IPS-11a (cell line): ENCODE results near the gene SIX2.
A peak's percentile ranks its signal among the peaks of the same experiment; 100 is the strongest.

Experiments used
- H3K4me3 ChIP-seq: one replicate; pipeline ENCODE4 v1.5.1; 2013; ENCODE audit warnings: low read depth, low read length, control low read depth

Gene SIX2

DNA sequence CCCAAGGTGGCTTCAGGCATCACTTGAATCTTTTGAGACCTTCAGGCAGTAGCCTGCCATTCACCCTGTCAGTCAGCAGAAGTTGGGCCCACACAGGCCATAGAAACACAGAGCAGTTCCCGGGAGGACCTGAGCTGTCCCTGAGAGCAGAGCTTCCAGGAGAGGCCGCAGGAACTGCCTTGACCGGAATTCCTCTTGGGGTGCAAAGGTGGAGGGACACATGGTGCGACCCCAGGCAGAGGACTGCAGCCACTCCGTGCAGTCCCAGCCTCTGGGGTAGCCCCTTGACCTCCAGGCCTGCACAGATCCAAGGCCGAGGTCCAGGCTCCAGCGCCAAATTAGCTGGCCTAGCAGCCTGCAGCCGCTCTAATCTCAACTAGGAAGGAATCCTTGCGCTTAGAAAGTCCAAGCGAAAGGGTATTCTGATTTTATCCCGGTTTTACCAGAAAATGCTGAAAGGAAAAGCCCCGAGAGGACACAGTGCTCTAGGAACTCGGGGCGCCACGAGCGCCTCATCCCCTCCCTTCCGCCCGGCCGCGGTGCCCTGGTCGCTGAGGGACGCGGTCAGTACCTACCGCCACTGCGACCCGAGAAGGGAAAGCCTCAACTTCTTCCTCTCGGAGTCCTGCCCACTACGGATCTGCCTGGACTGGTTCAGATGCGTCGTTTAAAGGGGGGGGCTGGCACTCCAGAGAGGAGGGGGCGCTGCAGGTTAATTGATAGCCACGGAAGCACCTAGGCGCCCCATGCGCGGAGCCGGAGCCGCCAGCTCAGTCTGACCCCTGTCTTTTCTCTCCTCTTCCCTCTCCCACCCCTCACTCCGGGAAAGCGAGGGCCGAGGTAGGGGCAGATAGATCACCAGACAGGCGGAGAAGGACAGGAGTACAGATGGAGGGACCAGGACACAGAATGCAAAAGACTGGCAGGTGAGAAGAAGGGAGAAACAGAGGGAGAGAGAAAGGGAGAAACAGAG is 5.4 kb downstream of the SIX2 start:
- H3K4me3 ChIP-seq = no peak overlapping the region

GRCh38 chr2:45002686-45003085 is 6.6 kb downstream of the SIX2 start:
- no peak overlapping the region for H3K4me3 ChIP-seq

DNA sequence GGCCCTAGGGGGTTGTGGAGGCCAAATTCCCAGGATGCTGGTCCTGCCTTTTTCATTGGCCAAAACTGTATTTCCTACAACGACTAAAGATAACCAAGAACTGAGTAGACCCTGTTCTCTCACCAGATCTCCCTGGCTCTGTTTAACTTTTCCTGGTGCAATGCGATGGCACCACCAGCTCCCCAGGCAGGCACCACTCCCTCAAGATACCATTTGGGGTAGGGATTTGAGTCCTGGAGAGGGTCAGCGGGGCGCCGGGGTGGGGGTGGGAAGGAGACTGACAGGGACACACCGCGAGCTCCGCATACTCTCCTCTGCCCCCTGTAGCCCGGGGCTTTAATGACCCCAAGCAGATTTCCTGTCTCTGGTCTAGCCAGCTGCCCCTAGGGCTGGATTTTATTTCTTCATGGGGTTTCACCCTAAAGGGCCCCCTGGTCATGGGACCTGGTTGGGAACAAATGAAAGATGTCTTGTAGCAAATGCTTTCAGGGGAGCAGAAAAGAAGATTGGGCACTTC is 7.3 kb downstream of the SIX2 start:
- no peak overlapping the region for H3K4me3 ChIP-seq

GRCh38 chr2:45000921-45001868 is 8.1 kb downstream of the SIX2 start:
- H3K4me3 ChIP-seq = peak overlapping the region; percentile 35

DNA sequence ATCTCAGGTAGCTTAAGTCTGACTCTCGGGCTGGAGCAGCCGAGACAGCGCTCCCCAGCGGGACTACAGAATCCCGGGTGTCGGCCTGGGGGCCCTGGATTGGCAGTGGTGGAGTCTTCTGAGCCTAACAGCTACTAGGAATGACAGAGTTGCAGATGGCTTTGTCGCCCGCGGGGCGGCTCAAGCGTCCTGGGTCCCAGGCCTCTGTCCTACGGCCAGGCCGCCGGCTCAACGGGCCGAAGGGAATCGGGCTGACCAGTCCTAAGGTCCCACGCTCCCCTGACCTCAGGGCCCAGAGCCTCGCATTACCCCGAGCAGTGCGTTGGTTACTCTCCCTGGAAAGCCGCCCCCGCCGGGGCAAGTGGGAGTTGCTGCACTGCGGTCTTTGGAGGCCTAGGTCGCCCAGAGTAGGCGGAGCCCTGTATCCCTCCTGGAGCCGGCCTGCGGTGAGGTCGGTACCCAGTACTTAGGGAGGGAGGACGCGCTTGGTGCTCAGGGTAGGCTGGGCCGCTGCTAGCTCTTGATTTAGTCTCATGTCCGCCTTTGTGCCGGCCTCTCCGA is 8.8 kb downstream of the SIX2 start:
- H3K4me3 ChIP-seq = peak overlapping the region; percentile 10

DNA sequence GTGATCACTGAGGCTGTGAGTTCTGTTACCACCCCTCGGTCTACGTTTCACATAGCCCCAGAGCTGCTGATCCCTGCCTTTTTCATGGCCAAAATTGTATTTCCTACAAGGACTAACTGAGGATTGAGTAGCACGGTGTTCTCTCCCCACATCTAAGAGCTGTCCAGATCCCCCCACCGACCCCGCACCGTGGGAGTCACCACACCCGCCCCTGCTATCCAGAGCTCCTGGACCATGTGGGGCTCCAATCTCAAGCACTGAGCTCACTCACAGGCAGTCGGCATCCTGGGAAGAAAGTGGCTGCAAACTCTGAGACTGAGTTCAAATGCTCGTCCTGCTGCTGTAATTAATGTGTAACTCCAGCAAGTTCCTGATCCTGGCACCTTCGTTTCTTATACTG is 9.7 kb downstream of the SIX2 start:
- H3K4me3 ChIP-seq = no peak overlapping the region

DNA sequence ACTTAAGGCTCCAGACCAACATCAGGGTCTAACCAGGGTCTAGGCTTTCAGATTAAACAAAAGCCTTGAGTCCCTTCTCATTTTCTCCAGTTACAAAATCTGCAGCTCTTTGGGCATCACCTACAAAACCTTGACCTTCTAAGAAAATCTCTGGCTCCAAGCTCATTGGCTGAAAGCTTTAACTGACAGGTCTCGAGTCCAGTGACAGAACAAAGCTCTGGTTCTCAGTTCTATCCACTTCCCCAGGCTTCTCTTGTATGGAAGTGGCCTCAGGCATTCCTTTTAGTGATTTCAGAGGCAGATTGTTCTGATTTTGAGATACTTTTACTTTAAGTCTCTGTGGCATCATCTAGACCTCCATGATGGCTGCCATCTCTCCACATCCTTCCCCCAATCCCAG is 11.3 kb downstream of the SIX2 start:
- H3K4me3 ChIP-seq = no peak overlapping the region

DNA sequence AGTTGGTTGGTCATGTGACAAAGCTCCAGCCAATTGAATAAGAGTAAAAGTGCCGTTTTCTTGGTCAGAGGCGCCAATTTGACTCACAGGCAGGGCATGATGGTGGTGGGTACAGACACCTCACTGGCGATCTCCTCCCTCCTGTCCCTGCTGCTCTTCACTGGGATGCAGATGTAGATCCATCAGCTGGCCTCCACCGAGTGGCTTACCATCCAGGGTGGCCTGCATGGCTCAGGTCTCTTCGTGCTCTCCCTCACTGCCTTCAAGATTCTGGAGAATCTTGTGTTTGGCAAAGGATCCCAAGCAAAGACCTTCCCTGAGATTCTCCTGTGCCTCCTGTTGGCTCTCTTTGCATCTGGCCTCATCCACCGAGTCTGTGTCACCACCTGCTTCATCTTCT is 12.9 kb downstream of the SIX2 start:
- H3K4me3 ChIP-seq = no peak overlapping the region

DNA sequence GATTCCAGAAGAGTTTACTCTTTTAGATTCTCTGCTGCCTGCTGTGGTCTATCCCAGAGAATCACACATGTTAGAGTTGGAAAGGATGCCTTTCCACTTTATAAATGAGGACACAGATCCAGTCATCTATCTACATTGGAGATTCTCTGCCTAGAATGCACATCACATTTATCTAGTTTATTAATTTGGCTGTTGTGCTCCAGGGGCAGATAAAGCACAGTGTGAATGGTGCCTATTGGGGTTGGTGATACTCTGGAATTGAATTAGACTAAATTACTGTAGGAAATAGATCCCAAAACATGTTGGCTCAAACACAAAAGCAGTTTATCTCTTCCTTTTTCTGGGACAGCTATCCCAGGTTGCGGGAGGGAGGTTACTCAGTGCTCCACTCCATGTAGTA is 14.9 kb downstream of the SIX2 start:
- H3K4me3 ChIP-seq = no peak overlapping the region

DNA sequence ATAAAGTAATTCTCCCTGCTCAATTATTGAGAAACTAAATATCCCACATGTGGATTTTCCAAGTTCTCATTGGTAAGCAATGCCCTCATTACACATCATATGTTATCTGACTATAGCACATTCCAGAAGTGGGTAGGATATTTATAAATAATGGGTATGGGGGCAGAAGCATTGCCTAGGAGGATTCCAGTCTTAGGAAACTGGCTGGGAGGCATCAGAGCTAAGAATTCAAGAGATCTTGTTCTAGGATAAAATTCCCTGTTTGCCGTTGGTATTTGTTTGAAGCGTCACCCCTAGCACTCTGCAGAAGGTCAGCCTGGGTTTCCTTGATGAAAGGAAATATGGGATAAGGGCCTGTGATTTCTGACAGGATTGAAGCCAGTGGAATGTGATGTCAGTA is 20.1 kb downstream of the SIX2 start:
- H3K4me3 ChIP-seq = no peak overlapping the region

GRCh38 chr2:44983836-44984604 is 25.2 kb downstream of the SIX2 start:
- H3K4me3 ChIP-seq = no peak overlapping the region

GRCh38 chr2:44981714-44982108 is 27.5 kb downstream of the SIX2 start:
- H3K4me3 ChIP-seq = no peak overlapping the region

DNA sequence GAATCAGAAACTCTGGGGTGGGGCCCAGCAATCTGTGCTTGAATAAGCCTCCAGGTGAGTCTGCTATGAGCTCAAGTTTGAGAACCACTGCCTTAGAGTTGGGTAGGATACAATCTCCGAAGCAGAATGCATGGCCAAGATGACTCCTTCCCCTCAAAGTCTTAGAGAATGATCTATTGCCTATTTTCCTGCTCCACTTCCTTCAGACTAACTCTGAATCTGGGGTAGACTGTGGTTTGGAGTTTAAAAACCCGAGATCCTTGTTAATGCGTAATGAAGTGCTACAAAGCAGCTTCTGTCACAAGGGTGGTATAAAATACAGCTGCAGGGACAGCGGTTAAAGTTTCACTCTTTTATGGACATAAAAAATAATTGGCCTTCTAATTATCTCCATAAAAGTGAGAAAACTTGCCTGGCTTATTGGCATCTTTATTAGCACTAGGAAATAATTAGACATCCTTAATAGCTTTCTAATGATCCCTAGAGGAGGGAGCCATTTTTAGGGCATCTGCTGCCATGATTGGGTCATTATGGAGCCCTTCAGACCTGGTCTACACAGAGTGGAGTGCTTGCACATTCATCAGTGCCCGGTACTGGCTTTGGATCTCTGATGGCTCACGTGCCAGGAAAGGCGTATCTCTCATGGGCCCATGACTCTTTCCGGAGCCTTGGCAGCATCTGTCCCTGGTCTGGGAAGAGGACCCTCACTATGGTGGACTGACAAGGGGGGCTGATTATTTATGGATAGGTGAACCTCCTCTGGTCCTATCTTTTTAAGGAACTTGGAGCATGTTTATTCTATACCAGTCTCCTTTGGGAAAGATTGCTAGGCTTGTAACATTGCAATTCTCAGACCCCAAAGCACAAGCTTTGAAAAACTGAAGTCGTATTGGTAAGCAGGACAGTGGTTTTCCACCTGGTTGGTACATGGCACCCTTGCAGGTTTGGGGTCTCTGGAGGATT is 28.2 kb downstream of the SIX2 start:
- H3K4me3 ChIP-seq = no peak overlapping the region

- H3K4me3 ChIP-seq = no peak overlapping the region
Observed at GRCh38 chr2:44979581-44979980, 29.7 kb downstream of the SIX2 start.

DNA sequence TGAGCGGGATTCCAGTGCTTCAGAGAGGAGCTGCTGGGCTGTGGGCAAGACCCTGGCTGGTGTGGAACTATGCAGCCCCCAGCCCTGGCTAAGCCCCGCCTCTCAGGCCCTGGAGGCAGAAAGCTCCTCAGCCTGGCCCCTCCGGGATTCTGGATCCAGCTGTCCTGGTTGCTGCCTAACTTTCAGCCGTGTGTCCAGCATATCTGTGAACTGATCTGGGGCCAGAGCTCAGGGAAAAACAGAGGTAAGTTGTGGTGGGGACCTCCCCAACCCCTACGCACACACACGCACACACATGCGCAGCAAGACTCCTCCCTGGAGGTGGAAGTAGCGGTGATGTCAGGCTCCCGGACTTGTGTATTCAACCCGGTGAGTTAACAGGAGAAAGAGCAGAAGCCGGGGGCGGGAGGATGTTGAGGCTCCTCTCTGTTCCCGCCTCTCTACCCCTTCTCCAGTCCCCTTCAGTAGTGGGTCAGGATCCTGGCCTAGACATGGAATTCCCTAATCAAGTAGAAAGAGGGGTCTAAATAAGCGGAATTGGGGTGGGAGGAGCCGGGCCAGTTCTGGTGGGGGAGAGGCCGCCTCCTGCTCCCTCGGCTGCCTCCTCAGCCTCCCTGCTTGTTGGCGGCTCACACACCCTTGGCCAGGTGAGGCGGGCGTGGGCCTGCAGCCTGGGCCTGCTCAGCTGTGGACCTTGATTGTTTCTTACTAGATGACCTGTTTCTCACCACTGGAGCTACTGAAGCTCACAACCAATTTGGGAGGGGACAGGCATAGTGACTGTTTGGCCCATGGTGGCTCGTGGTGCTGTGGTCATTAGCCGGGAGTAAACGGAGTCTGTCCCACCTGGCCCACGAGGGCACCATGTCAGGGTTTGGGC is 33.4 kb downstream of the SIX2 start:
- no peak overlapping the region for H3K4me3 ChIP-seq

- H3K4me3 ChIP-seq = no peak overlapping the region
Observed at GRCh38 chr2:44974064-44974715, 35.1 kb downstream of the SIX2 start.

- H3K4me3 ChIP-seq = no peak overlapping the region
Observed at GRCh38 chr2:44972771-44973535, 36.3 kb downstream of the SIX2 start.
